Activated CD4-positive, alpha-beta T cell treated with anti-CD3 and anti-CD28 coated beads, Interleukin-2, amount 50 U/mL, for 16 hours (primary cell): ENCODE measurements around the gene SDK1.

Source experiments
- DNase-seq: peaks from one replicate; pipeline ENCODE4 v3.0.0-alpha.2; 2020

The SDK1 gene

GRCh38 chr7:3594901-3595300 lies 293.8 kb downstream of the SDK1 start:
- DNase-seq = no peak

- no peak for DNase-seq
Observed at GRCh38 chr7:3598854-3599253, 297.8 kb downstream of the SDK1 start.

- DNase-seq = no peak
Observed at GRCh38 chr7:3605222-3605621, 304.2 kb downstream of the SDK1 start.

- no peak for DNase-seq
Observed at GRCh38 chr7:3606436-3606835, 305.4 kb downstream of the SDK1 start.

GRCh38 chr7:3607847-3608246 lies 306.8 kb downstream of the SDK1 start:
- DNase-seq = no peak

GRCh38 chr7:3616306-3616705 lies 315.3 kb downstream of the SDK1 start:
- no peak for DNase-seq

GRCh38 chr7:3630081-3630480 lies 329.0 kb downstream of the SDK1 start:
- no peak for DNase-seq

GRCh38 chr7:3634396-3634795 lies 333.3 kb downstream of the SDK1 start:
- DNase-seq = no peak

- no peak for DNase-seq
Observed at GRCh38 chr7:3636131-3636860, 335.2 kb downstream of the SDK1 start.

- no peak for DNase-seq
Observed at GRCh38 chr7:3639253-3639652, 338.2 kb downstream of the SDK1 start.

GRCh38 chr7:3641582-3641981 lies 340.5 kb downstream of the SDK1 start:
- DNase-seq = no peak

GRCh38 chr7:3643091-3643490 lies 342.0 kb downstream of the SDK1 start:
- no peak for DNase-seq

- DNase-seq = no peak
Observed at GRCh38 chr7:3648276-3648675, 347.2 kb downstream of the SDK1 start.

- DNase-seq = no peak
Observed at GRCh38 chr7:3649250-3649649, 348.2 kb downstream of the SDK1 start.

- no peak for DNase-seq
Observed at GRCh38 chr7:3649678-3650440, 348.8 kb downstream of the SDK1 start.

- no peak for DNase-seq
Observed at GRCh38 chr7:3650844-3651243, 349.8 kb downstream of the SDK1 start.

GRCh38 chr7:3655635-3656034 lies 354.6 kb downstream of the SDK1 start:
- no peak for DNase-seq

- no peak for DNase-seq
Observed at GRCh38 chr7:3657206-3657605, 356.2 kb downstream of the SDK1 start.

- no peak for DNase-seq
Observed at GRCh38 chr7:3668743-3669142, 367.7 kb downstream of the SDK1 start.

- DNase-seq = no peak
Observed at GRCh38 chr7:3670898-3671297, 369.8 kb downstream of the SDK1 start.

- peak; percentile 17 for DNase-seq
Observed at GRCh38 chr7:3673524-3673923, 372.5 kb downstream of the SDK1 start.

GRCh38 chr7:3678314-3678810 lies 377.3 kb downstream of the SDK1 start:
- DNase-seq = no peak

GRCh38 chr7:3682028-3682710 lies 381.1 kb downstream of the SDK1 start:
- no peak for DNase-seq
